IPS DF 6.9 (cell line): ENCODE results near the gene SOX5.

ENCODE experiments used
- DNase-seq: peaks from one replicate; pipeline ENCODE4 v3.0.0-alpha.2; 2013; ENCODE audit warnings: low read depth, low spot score
- H3K27ac ChIP-seq: one replicate; pipeline ENCODE4 v1.5.1; 2013; ENCODE audit warnings: low read length, control low read depth
- H3K27me3 ChIP-seq: 2 replicates; pipeline ENCODE4 v1.6.1; 2013; ENCODE audit warnings: mild to moderate bottlenecking, low read length; ENCODE audit not compliant: control insufficient read depth, insufficient read depth
- H3K36me3 ChIP-seq: 2 replicates; pipeline ENCODE4 v1.6.1; 2013; ENCODE audit warnings: low read length; ENCODE audit not compliant: control insufficient read depth, insufficient read depth
- H3K4me1 ChIP-seq: 2 replicates; pipeline ENCODE4 v1.6.1; 2013; ENCODE audit warnings: low read length; ENCODE audit not compliant: control insufficient read depth, insufficient read depth
- H3K4me3 ChIP-seq: 2 replicates; pipeline ENCODE4 v1.5.1; 2013; ENCODE audit warnings: mild to moderate bottlenecking, low read length
- H3K9me3 ChIP-seq: 2 replicates; pipeline ENCODE4 v1.6.1; 2013; ENCODE audit warnings: low read length, inconsistent platforms; ENCODE audit not compliant: control insufficient read depth, insufficient read depth
- WGBS: extraction: QIAGEN DNeasy Blood & Tissue Kit; methylation state at CpG from one replicate; pipeline ENCODE4 v1.1.7; 2013; ENCODE audit warnings: mixed read lengths, missing lambda C conversion rate; ENCODE audit not compliant: insufficient read length, insufficient coverage; 5-methylcytosine and 5-hydroxymethylcytosine counted together

The SOX5 gene

GRCh38 chr12:23770202-23770938, 179.1 kb downstream of the SOX5 start:
- Histone ChIP-seq H3K4me1 (no peaks in the 10 kb centered on the region), H3K4me3 (no peak overlapping the region), H3K9me3 (no peaks in the 10 kb centered on the region), H3K27me3 (no peaks in the 10 kb centered on the region), H3K27ac (no peak overlapping the region), H3K36me3 (no peaks in the 10 kb centered on the region)
- WGBS, result no CpG with 5 or more reads among the region's 3 CpGs
- no peak for DNase-seq

- no peak for DNase-seq
- Histone ChIP-seq H3K4me3 (no peak overlapping the region), H3K27ac (no peak overlapping the region), H3K4me1 (no peaks in the 10 kb centered on the region), H3K9me3 (no peaks in the 10 kb centered on the region), H3K36me3 (no peaks in the 10 kb centered on the region), H3K27me3 (no peaks in the 10 kb centered on the region)
- no CpG with 5 or more reads among the region's 2 CpGs for WGBS
These were observed 181.6 kb downstream of the SOX5 start for GRCh38 chr12:23767834-23768233.

DNA sequence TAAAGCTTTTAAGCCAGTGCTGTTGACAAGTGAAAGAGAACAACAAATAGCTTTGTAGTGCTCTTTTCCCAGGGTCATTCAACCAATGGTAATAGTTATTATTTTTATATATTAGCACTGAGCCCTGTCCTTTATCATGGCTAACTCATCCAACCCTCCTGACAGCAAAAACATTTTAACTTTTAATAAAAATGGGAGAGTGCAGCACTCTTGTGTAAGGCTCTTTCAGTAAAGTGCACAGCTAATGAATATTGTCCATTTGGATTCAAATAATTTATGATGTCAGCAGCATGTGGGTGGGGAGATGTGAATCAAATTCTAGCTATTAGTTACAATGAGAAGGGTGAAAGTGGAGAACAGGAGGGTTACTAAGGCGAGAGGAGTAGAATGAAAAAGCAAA, 185.7 kb downstream of the SOX5 start:
- Histone ChIP-seq H3K9me3 (no peaks in the 10 kb centered on the region), H3K27ac (no peak overlapping the region), H3K27me3 (no peaks in the 10 kb centered on the region), H3K4me1 (no peaks in the 10 kb centered on the region; the same call in 1 of the 2 replicates), H3K36me3 (no peaks in the 10 kb centered on the region), H3K4me3 (no peak overlapping the region)
- WGBS, result no CpG with 5 or more reads among the region's 1 CpG
- DNase-seq, result no peak

GRCh38 chr12:23760495-23760894, 189.0 kb downstream of the SOX5 start:
- Histone ChIP-seq H3K4me3 (no peak overlapping the region), H3K9me3 (no peaks in the 10 kb centered on the region), H3K27me3 (no peaks in the 10 kb centered on the region), H3K36me3 (no peaks in the 10 kb centered on the region), H3K27ac (no peak overlapping the region), H3K4me1 (no peaks in the 10 kb centered on the region; the same call in 1 of the 2 replicates)
- WGBS, result no CpG with 5 or more reads among the region's 1 CpG
- no peak for DNase-seq

DNA sequence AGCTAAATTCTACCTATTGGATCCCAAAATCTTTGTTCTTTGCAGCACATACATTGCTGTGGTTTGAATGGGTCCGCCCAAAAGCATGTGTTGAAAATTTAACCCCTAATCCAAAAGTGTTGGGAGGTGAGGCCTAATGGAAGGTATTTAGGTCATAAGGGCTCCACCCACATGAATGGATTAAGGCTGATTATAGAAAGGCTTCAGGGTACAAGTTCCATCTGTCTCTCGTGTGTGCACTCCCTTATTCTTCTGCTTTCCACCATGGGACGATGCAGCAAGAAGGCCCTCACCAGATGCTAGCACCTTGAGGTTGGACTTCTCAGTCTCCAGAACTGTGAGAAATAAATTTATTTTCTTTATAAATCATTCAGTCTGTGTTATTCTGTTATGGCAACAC, 190.9 kb downstream of the SOX5 start:
- no peaks in the 10 kb centered on the region for H3K27me3 ChIP-seq
- H3K27ac ChIP-seq, result no peak overlapping the region
- H3K4me3 ChIP-seq, result no peak overlapping the region
- DNase-seq, result no peak
- H3K36me3 ChIP-seq, result no peaks in the 10 kb centered on the region
- H3K4me1 ChIP-seq, result peaks cover 2% of the 10 kb centered on the region; the same call in 1 of the 2 replicates
- no CpG with 5 or more reads among the region's 3 CpGs for WGBS
- H3K9me3 ChIP-seq, result no peaks in the 10 kb centered on the region

- Histone ChIP-seq H3K4me3 (no peak overlapping the region), H3K4me1 (peaks cover 3% of the 10 kb centered on the region; the same call in 1 of the 2 replicates), H3K36me3 (no peaks in the 10 kb centered on the region), H3K27ac (no peak overlapping the region), H3K27me3 (no peaks in the 10 kb centered on the region), H3K9me3 (no peaks in the 10 kb centered on the region)
- DNase-seq, result no peak
- no CpG with 5 or more reads among the region's 1 CpG for WGBS
These were observed 191.9 kb downstream of the SOX5 start for GRCh38 chr12:23757541-23757962.

DNA sequence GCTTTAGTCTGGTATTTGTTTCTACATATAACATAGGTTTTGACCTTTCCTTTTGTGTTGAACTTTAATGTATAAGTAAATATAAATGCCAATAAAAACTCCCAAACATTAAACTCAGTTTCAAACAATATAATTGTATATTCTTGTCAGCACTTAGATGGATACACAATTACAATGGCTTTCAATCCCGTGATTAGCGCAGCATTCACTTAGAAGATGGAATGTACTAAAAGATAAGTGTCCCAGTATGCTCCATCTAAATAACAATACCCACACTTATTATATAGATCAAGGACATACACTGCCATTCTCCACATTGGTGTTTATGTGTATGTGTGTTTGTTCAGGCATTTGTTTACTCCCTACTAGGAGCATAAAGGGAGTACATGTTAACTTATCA, 193.1 kb downstream of the SOX5 start:
- no peaks in the 10 kb centered on the region for H3K9me3 ChIP-seq
- no peak overlapping the region for H3K27ac ChIP-seq
- WGBS, result no CpG with 5 or more reads among the region's 2 CpGs
- no peak overlapping the region for H3K4me3 ChIP-seq
- H3K4me1 ChIP-seq, result peaks cover 3% of the 10 kb centered on the region; the same call in 1 of the 2 replicates
- no peak for DNase-seq
- no peaks in the 10 kb centered on the region for H3K27me3 ChIP-seq
- no peaks in the 10 kb centered on the region for H3K36me3 ChIP-seq

GRCh38 chr12:23753628-23754365, 195.7 kb downstream of the SOX5 start:
- DNase-seq, result no peak
- no peak overlapping the region for H3K27ac ChIP-seq

DNA sequence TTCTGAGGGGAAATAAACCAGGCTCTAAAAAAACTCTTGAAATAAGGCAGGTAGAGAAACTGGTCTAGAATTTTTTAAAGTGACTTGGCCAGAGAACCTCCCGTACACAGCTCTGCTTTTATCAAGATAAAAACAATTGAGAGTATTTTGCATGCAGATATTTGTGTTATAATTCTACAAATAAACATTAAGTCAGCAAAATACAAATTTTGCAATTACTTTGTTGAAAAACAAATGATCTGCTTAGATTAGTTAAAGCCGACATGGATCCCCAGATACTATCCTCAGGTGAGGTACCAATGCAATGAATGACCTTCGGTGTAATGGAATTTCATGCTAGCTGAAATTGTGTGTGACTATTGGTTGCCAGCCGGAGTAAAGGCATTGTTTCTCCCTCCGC, 197.2 kb downstream of the SOX5 start:
- Histone ChIP-seq H3K4me3 (no peak overlapping the region), H3K36me3 (no peaks in the 10 kb centered on the region), H3K27me3 (no peaks in the 10 kb centered on the region), H3K27ac (no peak overlapping the region), H3K4me1 (peaks cover 3% of the 10 kb centered on the region; the same call in 1 of the 2 replicates), H3K9me3 (no peaks in the 10 kb centered on the region)
- WGBS, result no CpG with 5 or more reads among the region's 5 CpGs
- no peak for DNase-seq

More at GRCh38 chr12:23753628-23754365, 195.7 kb downstream of the SOX5 start:
- Histone ChIP-seq H3K4me3 (no peak overlapping the region), H3K36me3 (no peaks in the 10 kb centered on the region), H3K27me3 (no peaks in the 10 kb centered on the region), H3K4me1 (peaks cover 3% of the 10 kb centered on the region; the same call in 1 of the 2 replicates), H3K9me3 (no peaks in the 10 kb centered on the region)
- WGBS, result no CpG with 5 or more reads among the region's 5 CpGs

DNA sequence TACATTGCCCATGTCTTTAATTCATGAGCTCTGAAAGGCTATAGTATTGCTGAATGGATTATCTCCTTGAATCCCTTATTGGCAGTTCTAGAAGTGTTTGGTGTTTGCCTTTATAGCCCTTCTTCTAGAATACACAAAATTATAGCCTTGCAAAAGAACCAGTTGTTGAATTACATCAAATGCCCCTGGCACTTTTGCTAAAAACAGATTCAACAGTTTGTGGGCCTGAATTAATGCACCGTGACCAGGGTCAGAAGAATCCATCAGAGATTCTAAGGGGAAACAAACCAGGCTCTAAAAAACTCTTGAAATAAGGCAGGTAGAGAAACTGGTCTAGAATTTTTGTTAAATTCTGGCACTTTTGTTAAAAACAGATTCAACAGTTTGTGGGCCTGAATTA, 197.8 kb downstream of the SOX5 start:
- H3K9me3 ChIP-seq, result no peaks in the 10 kb centered on the region
- no CpG with 5 or more reads among the region's 1 CpG for WGBS
- no peak for DNase-seq
- H3K4me3 ChIP-seq, result no peak overlapping the region
- no peaks in the 10 kb centered on the region for H3K36me3 ChIP-seq
- no peak overlapping the region for H3K27ac ChIP-seq
- no peaks in the 10 kb centered on the region for H3K27me3 ChIP-seq
- H3K4me1 ChIP-seq, result peaks cover 3% of the 10 kb centered on the region; the same call in 1 of the 2 replicates
